Caco-2 (cell line): ENCODE data around the gene PGD. TPM values are rescaled to one million over a fixed set of nuclear protein-coding genes. Genes with fewer than 3 reads are reported as not detected.

Experiments
- BruUV-seq: library from RNA; stranded (reverse); fragments of 400-500 nt; replicated peaks from 2 replicates; lab custom pipeline; 2021; lab: Mats Ljungman, UMichigan
- CTCF ChIA-PET: fragments of 300-600 bp; sonication (Branson Sonifier 250); formaldehyde crosslinking; loops from one replicate; lab custom pipeline; 2022; ENCODE audit warnings: antibody characterized with exemption; lab: Charles Lee
- POLR2A ChIA-PET: fragments of 300-600 bp; sonication (Branson Sonifier 250); formaldehyde crosslinking; loops from one replicate; lab custom pipeline; 2022; ENCODE audit warnings: antibody characterized with exemption; lab: Charles Lee
- DNase-seq, 2 experiments: peaks; one replicate each; pipeline versions ENCODE4 v3.0.0 to v3.0.0-alpha.2; 2020 to 2022
- H3K27me3 ChIP-seq: replicated peaks from 2 replicates; pipeline ENCODE4 v1.6.0; 2011; ENCODE audit warnings: low read length; ENCODE audit not compliant: control insufficient read depth, insufficient read depth
- H3K36me3 ChIP-seq: 2 replicates; pipeline ENCODE4 v1.5.1; 2011; ENCODE audit warnings: low read length; ENCODE audit not compliant: control insufficient read depth, insufficient read depth
- H3K4me1 ChIP-seq: fragments of 250-450 bp; sonication (Bioruptor Pico); 2 replicates; pipeline ENCODE4 v1.5.1; 2020; ENCODE audit warnings: mild to moderate bottlenecking
- H3K4me3 ChIP-seq: 2 replicates; pipeline ENCODE4 v1.5.1; 2011; ENCODE audit warnings: low read depth, mild to moderate bottlenecking, control low read depth, low read length
- H3K9me3 ChIP-seq: fragments of 250-450 bp; sonication (Bioruptor Pico); 2 replicates; pipeline ENCODE4 v1.5.1; 2020; ENCODE audit warnings: mild to moderate bottlenecking, moderate library complexity
- H3K27ac Mint-ChIP-seq: one replicate; pipeline ENCODE4 v1.8.0; 2022; ENCODE audit warnings: mixed read lengths; ENCODE audit not compliant: unreplicated experiment
- H3K27me3 Mint-ChIP-seq: one replicate; pipeline ENCODE4 v1.8.0; 2022; ENCODE audit warnings: mixed read lengths; ENCODE audit not compliant: insufficient read depth, unreplicated experiment
- H3K36me3 Mint-ChIP-seq: one replicate; pipeline ENCODE4 v1.8.0; 2022; ENCODE audit warnings: mild to moderate bottlenecking, mixed read lengths; ENCODE audit not compliant: insufficient read depth, unreplicated experiment
- H3K4me1 Mint-ChIP-seq: one replicate; pipeline ENCODE4 v1.8.0; 2022; ENCODE audit warnings: low read depth, mixed read lengths; ENCODE audit not compliant: unreplicated experiment
- H3K4me3 Mint-ChIP-seq: one replicate; pipeline ENCODE4 v1.8.0; 2022; ENCODE audit warnings: mild to moderate bottlenecking, moderate library complexity, mixed read lengths; ENCODE audit not compliant: unreplicated experiment
- H3K9me3 Mint-ChIP-seq: one replicate; pipeline ENCODE4 v1.8.0; 2022; ENCODE audit warnings: mixed read lengths; ENCODE audit not compliant: unreplicated experiment
- CTCF ChIP-seq, 2 experiments: fragments of 200-600 bp in 1 of 2; IDR thresholded peaks; 1 replicate in 1 of 2; 2 replicates in 1 of 2; pipeline versions ENCODE4 v1.5.1 to v1.8.0; 2011 to 2022; ENCODE audit warnings: antibody characterized with exemption in 1 of 2, control low read depth in 1 of 2, inconsistent platforms in 1 of 2, low read depth in 1 of 2, low read length in 1 of 2, mild to moderate bottlenecking in 1 of 2, moderate library complexity in 1 of 2; ENCODE audit not compliant: insufficient read depth in 1 of 2, severe bottlenecking in 1 of 2, unreplicated experiment in 1 of 2
- intact Hi-C: fragments of 100-400 bp; cut with micrococcal nuclease; formaldehyde crosslinking; loops from one replicate; pipeline ENCODE4 v1.10.0; 2022; ENCODE audit not compliant: unreplicated experiment
- total RNA-seq: library from RNA; stranded (reverse); gene quantifications from 2 replicates; pipeline ENCODE4 v1.2.3, GENCODE V29; 2022

PGD gene
- total RNA-seq, 1 experiment from 2014 or later: 215 TPM

GRCh38 chr1:10400013-10400412, 1.1 kb downstream of the PGD start:
- ChIA-PET POLR2A (interaction anchor here (0.6 to 2.0 kb wide), 3 partner anchors 12 to 1388 kb away, joined by 4 to 17 read pairs (median 12); no protein-coding TSS in a partner anchor), CTCF (interaction anchor here (2.4 kb wide), 1 partner anchor 22 kb away, joined by 16 read pairs; no protein-coding TSS in a partner anchor)
- Histone ChIP-seq H3K27me3 (no peaks in the 10 kb centered on the region), H3K9me3 (no peaks in the 10 kb centered on the region), H3K36me3 (no peaks in the 10 kb centered on the region; the same call in 1 of the 2 replicates), H3K4me3 (peak overlapping the region; percentile 77), H3K4me1 (peaks cover 14% of the 10 kb centered on the region; the same call in 1 of the 2 replicates)
- Mint-ChIP-seq H3K36me3 (peaks cover 63% of the 10 kb centered on the region), H3K4me3 (peak overlapping the region; percentile 93), H3K27me3 (no peaks in the 10 kb centered on the region), H3K9me3 (no peaks in the 10 kb centered on the region), H3K27ac (peak overlapping the region; percentile 84), H3K4me1 (peaks cover 5% of the 10 kb centered on the region)
- TF ChIP-seq CTCF (IDR thresholded peaks at IDR 0.05; ENCODE audit: insufficient read depth in 1 of 2, low read depth in 1 of 2, low read length in 1 of 2, severe bottlenecking in 1 of 2, unreplicated experiment in 1 of 2): no peak
- BruUV-seq: no TSS peak
- intact Hi-C loops: no loop called here
- no peak for DNase-seq

- intact Hi-C loops: no loop called here
- H3K4me1 ChIP-seq: peaks cover 14% of the 10 kb centered on the region; the same call in 1 of the 2 replicates
- H3K36me3 ChIP-seq: no peaks in the 10 kb centered on the region; the same call in 1 of the 2 replicates
- Mint-ChIP-seq H3K4me3 (peak overlapping the region; percentile 11), H3K27ac (peak overlapping the region; percentile 77), H3K27me3 (no peaks in the 10 kb centered on the region), H3K36me3 (peaks cover 67% of the 10 kb centered on the region), H3K9me3 (no peaks in the 10 kb centered on the region), H3K4me1 (peaks cover 5% of the 10 kb centered on the region)
- ChIA-PET POLR2A (no interaction called here), CTCF (no interaction called here)
- DNase-seq: no peak
- no peak overlapping the region for H3K4me3 ChIP-seq
- no TSS peak for BruUV-seq
- no peaks in the 10 kb centered on the region for H3K27me3 ChIP-seq
- no peak for TF ChIP-seq CTCF (IDR thresholded peaks at IDR 0.05; ENCODE audit: insufficient read depth in 1 of 2, low read depth in 1 of 2, low read length in 1 of 2, severe bottlenecking in 1 of 2, unreplicated experiment in 1 of 2)
- H3K9me3 ChIP-seq: no peaks in the 10 kb centered on the region
These were observed 2.4 kb downstream of the PGD start for GRCh38 chr1:10401281-10401680.

- Mint-ChIP-seq H3K36me3 (peaks cover 81% of the 10 kb centered on the region), H3K4me1 (peaks cover 5% of the 10 kb centered on the region), H3K27me3 (no peaks in the 10 kb centered on the region)
These were observed 3.9 kb downstream of the PGD start for GRCh38 chr1:10402729-10403274.

More at GRCh38 chr1:10402729-10403274, 3.9 kb downstream of the PGD start:
- CTCF ChIA-PET: no interaction called here
- H3K4me3 Mint-ChIP-seq: no peak overlapping the region
- intact Hi-C loops: no loop called here
- POLR2A ChIA-PET: no interaction called here
- Histone ChIP-seq H3K9me3 (no peaks in the 10 kb centered on the region), H3K4me3 (no peak overlapping the region), H3K4me1 (peaks cover 14% of the 10 kb centered on the region; the same call in 1 of the 2 replicates), H3K27me3 (no peaks in the 10 kb centered on the region), H3K36me3 (no peaks in the 10 kb centered on the region; the same call in none of the 2 replicates)
- no TSS peak for BruUV-seq
- H3K9me3 Mint-ChIP-seq: no peaks in the 10 kb centered on the region
- no peak for TF ChIP-seq CTCF (IDR thresholded peaks at IDR 0.05; ENCODE audit: insufficient read depth in 1 of 2, low read depth in 1 of 2, low read length in 1 of 2, severe bottlenecking in 1 of 2, unreplicated experiment in 1 of 2)
- DNase-seq: no peak
- H3K27ac Mint-ChIP-seq: no peak overlapping the region
